ENCODE data around the gene WDR76.
"Not testable (repeated sequence)": the region's sequence is repeated elsewhere in the genome, so short reads cannot be mapped to it uniquely, and the experiment has no call there.

Gene WDR76

DNA sequence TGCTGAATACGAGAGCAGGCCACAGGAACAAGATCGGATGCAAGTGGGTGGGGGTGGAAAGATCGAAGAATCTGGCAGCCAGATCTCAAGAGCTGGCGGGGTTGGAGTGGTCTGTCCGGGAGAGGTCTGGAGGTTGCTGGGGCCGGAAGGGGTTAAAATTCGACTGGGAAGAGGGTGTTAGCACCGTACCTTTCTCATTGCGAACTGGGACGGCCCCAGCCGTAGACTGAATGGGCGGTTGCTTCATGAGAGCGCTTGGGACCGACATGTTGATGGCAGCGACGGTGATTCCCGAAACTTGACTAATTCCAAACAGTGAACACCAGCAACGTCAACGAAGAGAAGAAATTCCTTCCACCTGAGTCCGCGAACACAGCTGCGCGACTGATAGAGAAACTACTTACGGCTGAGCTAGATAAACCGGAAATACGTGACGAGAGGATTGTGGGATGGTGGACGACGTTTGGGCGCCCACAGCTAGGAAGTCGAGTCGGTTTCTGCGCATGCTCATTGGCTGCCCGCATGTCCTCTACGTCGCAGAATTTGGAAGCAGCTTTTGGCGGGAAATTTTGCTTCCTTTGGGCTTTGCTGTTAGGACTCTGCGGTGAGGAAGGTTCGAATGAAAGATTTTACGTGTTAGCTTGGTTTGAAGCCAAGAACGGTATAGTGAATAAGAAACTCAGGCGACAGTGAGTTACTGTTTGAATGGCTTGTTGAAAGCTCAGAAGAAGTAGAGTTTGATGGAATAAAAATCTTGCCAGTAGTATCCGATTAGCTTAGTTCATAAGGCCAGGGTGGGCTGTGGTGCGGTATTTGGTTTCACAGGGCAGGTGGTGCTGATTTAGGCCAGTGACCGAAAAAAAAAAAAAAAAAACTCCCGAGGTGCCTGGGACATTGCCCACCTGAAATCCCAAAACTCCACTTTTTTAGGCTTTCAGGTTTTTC, 2.2 kb upstream of the WDR76 start, which contains the start of gene MFAP1:
Gene MFAP1 (minus strand): TSS at position 389 of the 945 bp plus-strand sequence. CDS start 121 bp downstream, at position 268.
- peak; percentile 97 for DNase-seq

DNA sequence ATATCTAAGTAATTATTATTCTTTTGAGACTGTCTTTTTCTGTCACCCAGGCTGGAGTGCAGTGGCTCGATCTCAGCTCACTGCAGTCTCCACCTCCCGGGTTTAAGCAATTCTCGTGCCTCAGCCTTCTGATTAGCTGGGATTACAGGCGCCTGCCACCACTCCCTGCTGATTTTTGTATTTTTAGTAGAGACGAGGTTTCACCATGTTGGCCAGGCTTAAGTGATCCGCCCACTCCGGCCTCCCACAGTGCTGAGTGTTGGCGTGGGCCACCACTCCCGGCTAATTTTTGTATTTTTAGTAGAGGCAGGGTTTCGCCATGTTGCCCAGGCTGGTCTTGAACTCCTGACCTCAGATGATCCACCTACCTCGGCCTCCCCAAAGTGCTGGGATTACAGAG, 1.5 kb upstream of the WDR76 start:
- not testable (repeated sequence) for DNase-seq

DNA sequence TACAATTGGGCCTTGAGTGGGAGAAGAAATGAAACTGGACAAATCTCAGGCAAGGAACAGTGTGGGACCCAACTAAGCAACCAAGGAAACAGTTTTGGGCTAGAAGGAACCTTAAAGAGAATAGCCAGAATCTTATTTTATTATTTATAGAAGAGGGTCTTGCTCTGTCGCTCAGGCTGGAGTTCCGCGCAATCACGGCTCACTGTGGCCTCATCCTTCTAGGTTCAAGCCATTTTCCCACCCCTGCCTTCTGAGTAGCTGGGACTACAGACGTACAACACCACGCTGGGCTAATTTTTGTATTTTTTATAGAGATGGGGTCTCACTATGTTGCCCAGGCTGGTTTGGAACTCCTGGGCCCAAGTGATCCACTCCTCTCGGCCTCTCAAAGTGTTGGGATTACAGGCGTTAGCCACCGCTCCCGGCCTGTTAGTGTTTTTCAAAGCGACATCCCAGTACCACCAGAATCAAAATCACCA, 734 bp upstream of the WDR76 start:
- no peak for DNase-seq

DNA sequence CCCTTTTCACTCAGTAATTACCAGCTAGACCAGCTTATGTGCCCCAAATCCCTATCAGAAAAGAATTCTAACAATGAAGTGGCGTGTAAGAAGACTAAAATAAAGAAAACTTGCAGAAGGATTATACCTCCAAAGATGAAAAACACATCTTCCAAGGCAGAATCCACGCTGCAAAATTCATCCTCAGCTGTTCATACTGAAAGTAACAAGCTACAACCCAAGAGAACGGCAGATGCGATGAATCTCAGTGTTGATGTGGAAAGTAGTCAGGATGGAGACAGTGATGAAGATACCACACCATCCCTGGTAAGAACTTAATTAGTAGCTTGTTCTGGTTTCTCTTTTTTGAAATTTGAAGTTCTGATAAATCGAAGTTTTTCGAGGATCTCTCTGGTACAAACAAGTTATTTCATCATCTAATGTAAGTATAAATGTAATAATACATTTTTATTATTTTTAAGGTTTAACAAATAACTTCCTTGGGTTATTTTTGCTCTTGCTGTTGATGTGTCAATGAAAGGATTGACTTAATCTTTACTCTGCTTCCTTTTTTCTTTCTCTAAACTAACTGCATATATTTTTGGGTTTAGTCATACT, 1.4 kb downstream of the WDR76 start:
- peak; percentile 17 for DNase-seq

DNA sequence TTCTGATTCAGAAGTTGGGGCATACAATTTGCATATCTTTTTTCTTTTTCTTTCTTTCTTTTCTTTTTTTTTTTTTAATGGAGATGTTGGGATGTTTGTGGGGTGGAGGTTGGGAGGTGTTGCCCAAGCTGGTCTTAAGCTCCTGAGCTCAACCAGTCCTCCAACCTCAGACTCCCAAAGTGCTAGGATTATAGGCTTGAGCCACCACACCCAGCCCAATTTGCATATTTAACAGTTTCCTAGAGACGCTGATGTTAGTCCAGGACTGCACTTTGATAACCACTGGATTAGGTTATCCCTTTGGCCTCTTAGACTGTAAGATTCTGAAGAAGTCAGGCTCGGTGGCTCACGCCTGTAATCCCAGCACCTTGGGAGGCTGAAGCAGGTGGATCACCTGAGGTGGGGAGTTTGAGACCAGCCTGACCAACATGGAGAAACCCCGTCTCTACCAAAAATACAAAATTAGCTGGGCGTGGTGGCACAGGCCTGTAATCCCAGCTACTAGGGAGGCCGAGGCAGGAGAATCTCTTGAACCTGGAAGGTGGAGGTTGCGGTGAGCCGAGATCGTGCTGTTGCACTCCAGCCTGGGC, 3.2 kb downstream of the WDR76 start:
- DNase-seq = not testable (repeated sequence)

DNA sequence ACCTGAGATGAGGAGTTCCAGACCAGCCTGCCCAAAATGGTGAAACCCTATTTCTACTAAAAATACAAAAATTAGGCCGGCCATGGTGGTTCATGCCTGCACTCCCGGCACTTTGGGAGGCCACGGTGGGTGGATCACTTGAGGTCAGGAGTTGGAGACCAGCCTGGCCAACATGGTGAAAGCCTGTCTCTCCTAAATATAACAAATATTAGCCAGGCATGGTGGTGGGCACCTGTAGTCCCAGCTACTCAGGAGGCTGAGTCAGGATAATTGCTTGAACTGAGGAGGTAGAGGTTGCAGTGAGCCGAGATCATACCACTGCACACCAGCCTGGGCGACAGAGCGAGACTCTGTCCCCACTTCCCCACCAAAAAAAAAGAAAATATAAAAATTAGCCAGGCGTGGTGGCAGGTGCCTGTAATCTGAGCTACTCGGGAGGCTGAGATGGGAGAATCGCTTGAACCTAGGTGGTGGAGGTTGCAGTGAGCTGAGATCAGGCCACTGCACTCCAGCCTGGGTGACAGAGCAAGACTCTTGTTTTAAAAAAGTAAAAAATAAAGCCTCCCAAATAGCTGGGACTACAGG, 4.0 kb downstream of the WDR76 start:
- not testable (repeated sequence) for DNase-seq

DNA sequence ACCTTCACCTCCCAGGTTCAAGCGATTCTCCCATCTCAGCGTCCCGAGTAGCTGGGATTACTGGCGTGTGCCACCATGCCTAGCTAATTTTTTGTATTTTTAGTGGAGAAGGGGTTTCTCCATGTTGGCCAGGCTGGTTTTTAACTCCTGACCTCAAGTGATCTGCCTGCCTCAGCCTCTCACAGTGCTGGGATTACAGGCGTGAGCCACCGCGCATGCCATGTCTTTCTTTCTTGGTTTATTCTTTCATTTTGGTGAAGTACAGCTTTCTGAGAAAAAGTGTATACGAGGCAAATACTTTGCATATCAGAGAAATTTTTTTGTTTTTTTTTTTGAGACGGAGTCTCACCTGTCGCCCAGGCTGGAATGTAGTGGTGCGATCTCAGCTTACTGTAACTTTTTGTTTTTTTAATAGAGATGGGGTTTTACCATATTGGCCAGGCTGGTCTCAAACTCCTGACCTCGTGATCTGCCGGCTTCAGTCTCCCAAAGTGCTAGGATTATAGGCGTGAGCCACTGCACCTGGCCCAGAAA, 4.8 kb downstream of the WDR76 start:
- not testable (repeated sequence) for DNase-seq

DNA sequence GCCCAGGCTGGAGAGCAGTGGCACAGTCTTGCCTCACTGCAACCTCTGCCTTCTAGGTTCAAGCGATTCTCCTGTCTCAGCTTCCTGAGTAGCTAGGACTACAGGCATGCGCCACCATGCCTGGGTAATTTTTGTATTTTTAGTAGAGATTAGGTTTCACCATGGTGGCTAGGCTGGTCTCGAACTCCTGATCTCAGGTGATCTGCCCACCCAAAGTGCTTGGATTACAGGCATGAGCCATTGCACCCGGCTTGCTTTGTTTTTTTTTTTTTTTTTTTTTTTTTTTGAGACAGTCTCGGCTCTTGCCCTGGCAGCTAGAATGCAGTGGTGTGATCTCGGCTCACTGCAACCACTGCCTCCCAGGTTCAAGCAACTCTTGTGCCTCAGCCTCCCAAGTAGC, 5.7 kb downstream of the WDR76 start:
- not testable (repeated sequence) for DNase-seq

DNA sequence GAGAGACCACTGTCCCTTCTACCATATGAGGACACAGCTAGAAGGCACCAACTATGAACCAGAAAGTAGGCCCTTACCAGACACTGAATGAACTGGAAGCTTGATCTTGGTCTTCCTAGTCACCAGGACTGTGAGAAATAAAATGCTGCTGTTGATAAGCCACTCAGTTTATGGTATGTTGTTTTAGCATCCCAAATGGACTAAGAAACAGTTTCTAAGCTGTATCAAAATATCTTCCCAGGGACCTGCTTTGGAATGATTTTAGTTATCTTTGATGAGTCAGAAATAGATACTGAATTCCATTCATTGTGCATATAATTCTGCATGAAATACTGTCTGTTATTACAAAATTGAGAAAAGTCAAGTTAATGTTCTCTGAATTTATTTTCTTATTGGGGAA, 18.6 kb downstream of the WDR76 start:
- peak; percentile 17 for DNase-seq

DNA sequence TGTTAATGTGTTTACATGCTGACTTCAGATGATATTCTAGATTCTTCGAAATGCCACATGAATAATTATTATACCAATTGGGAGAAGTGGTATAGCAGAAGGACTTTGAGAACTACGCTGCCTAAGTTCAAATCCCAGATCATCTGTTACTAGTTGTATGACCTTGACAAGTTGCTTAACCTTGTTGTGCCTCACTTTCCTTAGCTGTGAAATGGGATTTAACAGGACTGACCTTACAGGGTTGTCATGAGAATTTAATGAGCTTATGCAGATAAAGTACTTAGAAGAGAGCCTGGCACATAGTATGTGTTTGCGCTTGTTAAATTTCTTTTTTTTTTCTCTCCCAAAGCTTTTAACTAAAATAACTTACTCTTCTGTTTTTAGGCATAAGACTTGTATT, 24.4 kb downstream of the WDR76 start:
- no peak for DNase-seq

DNA sequence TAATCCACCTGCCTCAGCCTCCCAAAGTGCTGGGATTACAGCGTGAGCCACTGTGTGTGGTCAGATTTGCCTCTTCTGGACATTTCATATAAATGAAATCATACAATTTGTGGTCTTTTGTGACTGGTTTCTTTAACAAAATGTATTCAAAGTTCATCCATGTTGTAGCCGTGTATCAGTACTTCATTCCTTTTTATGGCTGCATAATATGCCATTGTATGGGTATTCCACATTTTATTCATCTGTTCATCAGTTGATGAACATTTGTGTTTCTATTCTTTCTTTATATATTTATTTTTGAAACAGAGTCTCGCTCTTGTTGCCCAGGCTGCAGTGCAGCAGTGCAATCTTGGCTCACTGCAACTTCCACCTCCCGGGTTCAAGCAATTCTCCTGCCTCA, 25.8 kb downstream of the WDR76 start:
- DNase-seq = no peak

DNA sequence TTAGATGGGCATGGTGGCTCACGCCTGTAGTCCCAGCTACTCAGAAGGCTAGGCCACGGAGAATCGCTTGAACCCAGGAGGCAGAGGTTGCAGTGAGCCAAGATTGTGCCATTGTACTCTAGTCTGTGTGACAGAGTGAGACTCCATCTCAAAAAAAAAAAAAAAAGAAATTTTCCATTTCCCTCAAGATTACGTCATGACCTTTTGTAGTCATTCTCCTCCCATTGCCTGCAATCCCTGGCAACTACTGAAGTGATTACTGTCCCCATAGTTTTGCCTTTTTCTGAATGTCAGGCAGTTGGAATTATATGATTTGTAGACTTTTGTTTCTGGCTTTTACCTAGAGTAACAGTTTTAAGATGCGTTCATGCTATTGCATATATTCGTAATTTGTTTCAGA, 28.0 kb downstream of the WDR76 start:
- peak; percentile 1 for DNase-seq

DNA sequence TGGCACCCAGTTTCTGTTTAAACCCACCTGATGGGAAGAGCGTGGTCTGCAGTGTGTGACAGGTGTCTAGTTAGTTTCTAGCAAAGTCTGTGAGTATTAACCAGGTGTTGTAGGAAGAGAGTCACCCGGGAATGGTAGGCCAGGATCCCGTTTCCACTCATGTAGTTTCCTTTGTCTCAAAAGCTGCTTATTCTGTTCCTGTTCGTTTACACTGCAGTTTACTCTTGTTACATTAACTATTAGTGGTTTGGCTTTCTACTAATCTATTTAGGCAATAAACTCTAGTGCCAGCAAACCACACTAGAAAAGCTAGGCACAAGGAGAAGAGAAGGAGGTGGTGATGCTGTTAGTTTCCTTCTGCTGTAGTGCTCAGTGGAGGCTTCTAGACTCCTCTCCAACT, 32.7 kb downstream of the WDR76 start:
- DNase-seq = no peak

DNA sequence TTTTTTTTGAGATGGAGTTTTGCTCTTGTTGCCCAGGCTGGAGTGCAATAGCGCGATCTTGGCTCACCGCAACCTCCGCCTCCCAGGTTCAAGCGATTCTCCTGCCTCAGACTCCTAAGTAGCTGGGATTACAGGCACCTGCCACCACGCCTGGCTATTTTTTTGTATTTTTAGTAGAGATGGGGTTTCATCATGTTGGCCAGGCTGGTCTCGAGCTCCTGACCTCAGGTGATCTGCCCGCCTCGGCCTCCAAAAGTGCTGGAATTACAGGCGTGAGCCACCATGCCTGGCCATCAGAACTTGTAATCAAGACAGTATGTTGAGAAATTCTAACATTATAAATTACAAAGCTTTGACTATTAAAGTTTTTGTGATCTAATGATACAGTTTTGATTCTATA, 39.8 kb downstream of the WDR76 start:
- DNase-seq = not testable (repeated sequence)

DNA sequence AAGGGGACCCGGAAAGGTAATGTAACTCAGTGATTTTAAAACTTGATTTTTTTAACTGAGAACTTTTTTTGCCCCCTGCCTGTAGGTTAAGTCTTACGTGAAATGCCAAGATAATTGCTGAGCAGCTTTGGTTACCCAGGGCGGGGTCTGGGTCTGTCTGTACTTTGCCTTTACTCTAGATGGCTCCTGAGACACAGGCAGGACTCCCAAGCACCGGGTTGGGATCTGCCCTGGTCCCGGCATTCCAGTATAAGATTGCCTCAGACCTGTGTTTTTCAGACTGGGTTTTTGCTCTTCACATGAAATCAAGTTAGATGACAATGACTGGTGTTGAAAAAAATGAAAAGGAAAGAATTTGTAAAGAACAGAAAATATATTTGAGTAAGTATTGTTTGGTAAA, 40.3 kb downstream of the WDR76 start:
- DNase-seq = no peak

DNA sequence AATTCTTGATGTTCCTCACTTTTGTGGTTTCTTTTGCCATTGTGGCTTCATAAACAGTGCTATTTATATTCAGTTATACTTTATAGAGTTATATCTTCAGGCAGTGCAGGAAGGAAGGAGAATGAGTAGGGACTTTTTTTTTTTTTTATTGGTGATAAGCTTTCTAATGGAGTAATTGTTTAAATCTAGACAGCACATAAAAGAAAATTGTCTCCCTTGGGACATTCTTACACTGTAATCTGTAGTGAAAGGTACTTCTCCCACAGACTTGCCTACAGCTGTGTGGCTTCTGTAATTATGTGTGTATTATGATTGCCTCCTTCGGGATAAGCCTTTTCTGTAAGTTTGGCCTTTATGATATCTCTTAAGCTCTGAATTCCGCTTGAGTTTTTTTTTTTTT, 41.6 kb downstream of the WDR76 start:
- no peak for DNase-seq

DNA sequence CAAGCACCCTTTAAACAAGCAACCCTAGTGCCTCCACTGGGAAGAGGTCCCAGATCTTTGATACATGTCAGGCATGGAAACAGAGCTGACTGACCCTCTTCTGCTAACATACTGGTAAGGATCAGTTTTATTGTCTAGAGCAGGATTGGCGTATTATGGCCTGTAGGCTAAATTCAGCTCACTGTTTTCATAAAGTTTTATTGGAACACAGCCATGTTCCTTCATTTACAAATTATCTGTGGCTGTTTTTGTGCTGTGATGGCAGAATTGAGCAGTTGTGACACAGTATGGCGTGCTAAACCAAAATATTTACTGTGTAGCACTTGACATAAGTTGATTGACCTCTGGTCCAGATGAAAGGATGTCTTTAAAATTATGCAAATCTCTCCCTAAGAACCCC, 45.0 kb downstream of the WDR76 start:
- DNase-seq = no peak

DNA sequence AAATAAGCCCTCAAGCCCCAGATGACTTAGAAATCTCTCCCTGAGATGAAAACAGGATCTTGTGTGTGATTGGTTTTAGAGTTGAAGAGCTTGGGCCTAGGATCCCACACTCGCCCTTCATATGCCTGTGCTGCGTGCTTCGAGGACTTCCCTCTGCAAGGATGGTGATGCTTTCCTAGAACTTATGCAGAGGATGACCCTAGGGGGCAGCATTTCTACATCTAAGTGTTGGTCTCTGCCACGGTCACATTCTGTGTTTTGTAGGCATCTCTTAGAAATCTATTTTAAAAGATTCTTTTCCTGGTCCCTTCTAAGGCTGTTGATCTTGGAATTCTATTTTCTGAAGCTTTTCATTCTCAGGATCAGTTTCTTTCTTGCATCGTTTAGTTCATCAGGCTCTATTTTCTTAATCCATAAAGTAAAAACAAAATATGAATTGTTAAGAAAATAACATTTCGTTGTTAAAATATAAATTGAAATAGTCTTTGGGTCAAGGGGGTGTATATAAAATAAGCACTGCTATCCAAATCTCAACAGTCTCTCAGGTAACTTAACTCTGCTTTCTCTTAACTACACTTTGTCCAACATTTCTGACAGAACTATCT, 45.7 kb downstream of the WDR76 start:
- peak; percentile 77 for DNase-seq

DNA sequence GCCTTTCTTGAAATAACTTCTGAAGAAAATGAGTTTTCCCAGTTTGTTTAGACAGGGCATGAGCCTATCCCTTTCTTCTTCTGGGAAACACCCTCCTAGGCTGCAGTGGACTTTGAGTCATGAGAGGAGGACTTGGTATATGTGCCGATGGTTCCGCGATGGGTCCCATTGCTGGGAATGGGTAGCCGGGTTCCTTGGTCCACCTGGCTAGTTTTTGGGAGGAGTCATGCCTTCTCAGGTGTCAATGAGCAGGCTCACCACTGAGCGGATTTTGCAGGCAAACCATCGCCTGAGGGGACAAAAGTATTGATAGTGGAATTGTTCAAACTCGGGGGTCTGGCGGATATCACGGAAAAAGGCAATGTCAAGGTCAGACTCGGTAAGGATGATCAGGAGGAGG, 46.8 kb downstream of the WDR76 start:
- no peak for DNase-seq

DNA sequence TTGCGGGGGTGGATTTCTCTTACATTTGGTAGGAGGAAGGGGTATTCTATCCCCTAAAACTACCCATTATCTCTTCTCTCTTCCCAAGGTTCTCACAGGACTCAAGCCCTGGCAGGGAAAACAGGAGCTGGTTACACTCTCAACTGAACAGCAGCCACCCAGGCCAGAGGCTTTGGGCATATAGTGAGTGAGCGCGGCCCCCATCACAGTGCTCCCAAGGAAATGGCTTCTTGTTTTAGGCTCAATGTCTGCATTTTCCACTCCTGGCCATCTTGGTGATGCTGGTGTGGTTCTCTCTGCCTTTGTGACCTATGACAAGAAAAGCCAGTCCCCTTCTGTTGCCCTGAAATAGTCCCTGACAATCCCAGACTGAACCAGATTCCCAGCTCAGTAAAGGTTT, 50.1 kb downstream of the WDR76 start:
- DNase-seq = no peak

DNA sequence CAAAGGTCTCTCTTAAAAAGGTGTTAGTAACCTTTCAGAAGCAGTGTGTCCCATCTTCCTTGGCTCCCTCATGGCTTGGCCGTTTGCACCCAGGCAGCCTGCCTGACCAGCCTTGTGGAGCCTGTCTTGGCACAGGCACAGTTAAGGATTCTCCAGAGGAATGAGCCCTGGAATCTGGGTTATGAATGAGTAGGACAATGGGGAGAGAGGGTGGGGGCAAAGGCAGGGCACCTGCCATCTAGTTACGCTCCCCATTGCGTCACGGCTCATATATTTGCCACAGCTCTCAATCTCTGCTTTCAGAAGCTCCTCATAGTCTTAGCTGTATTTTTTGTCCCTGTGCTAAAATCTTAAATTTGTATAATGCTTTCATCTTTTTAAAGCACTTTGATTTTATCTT, 50.6 kb downstream of the WDR76 start:
- no peak for DNase-seq

DNA sequence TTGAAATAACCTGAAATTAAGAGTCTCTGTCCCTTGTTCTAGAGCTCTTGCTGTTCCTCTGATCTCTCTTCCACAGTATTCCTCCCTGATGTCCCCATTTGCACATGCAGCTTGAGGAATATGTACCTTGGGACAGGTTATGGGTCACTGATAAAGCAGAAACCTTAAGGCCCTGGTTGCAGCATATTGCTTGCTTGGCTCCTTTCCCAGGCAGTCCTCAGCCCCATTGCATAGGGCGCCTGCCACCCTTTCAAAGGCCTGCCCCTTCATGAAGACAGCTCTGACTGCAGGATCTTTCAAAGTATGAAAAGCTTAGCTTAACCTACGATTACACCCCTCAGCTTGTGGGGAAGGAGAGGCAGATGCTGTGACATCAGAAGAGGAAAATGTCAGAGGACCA, 51.6 kb downstream of the WDR76 start:
- no peak for DNase-seq

Measured in fibroblast of skin of scalp (primary cell).